Ishikawa (cell line): ENCODE results near the gene IGFBP4.

ENCODE experiments used
- CEBPB ChIP-seq: IDR thresholded peaks from 2 replicates; pipeline ENCODE4 v1.6.1; 2012
- CREB1 ChIP-seq: IDR thresholded peaks from 2 replicates; pipeline ENCODE4 v1.6.1; 2012; ENCODE audit warnings: low read depth
- EGR1 ChIP-seq: IDR thresholded peaks from 2 replicates; pipeline ENCODE4 v1.6.1; 2012
- EP300 ChIP-seq: IDR thresholded peaks from 2 replicates; pipeline ENCODE4 v1.6.1; 2012; ENCODE audit warnings: borderline replicate concordance
- FOXM1 ChIP-seq: IDR thresholded peaks from 2 replicates; pipeline ENCODE4 v1.6.1; 2012; ENCODE audit warnings: low read depth, borderline replicate concordance
- MAX ChIP-seq: IDR thresholded peaks from 2 replicates; pipeline ENCODE4 v1.6.1; 2012
- NFIC ChIP-seq: IDR thresholded peaks from 2 replicates; pipeline ENCODE4 v1.6.1; 2012
- RAD21 ChIP-seq: IDR thresholded peaks from 2 replicates; pipeline ENCODE4 v1.6.1; 2012; ENCODE audit warnings: low read depth
- REST ChIP-seq: IDR thresholded peaks from 2 replicates; pipeline ENCODE4 v1.6.1; 2012; ENCODE audit warnings: low read depth, mild to moderate bottlenecking
- TAF1 ChIP-seq: IDR thresholded peaks from 2 replicates; pipeline ENCODE4 v1.6.1; 2012; ENCODE audit warnings: low read depth, mild to moderate bottlenecking
- TCF12 ChIP-seq: IDR thresholded peaks from 2 replicates; pipeline ENCODE4 v1.6.1; 2012; ENCODE audit warnings: low read depth
- TEAD4 ChIP-seq: IDR thresholded peaks from 2 replicates; pipeline ENCODE4 v1.6.1; 2012
- YY1 ChIP-seq: IDR thresholded peaks from 2 replicates; pipeline ENCODE4 v1.6.1; 2012; ENCODE audit warnings: low read depth
- ZBTB7A ChIP-seq: IDR thresholded peaks from 2 replicates; pipeline ENCODE4 v1.6.1; 2012; ENCODE audit warnings: low read depth

IGFBP4 gene

GRCh38 chr17:40468560-40468959 is 25.3 kb downstream of the IGFBP4 start:
- TF ChIP-seq MAX, result no peak
- no peak for TF ChIP-seq CEBPB
- no peak for TF ChIP-seq TEAD4
- no peak for TF ChIP-seq CREB1
- no peak for TF ChIP-seq EGR1
- no peak for TF ChIP-seq RAD21
- no peak for TF ChIP-seq FOXM1

GRCh38 chr17:40469805-40470675 is 26.8 kb downstream of the IGFBP4 start:
- no peak for TF ChIP-seq NFIC
- TF ChIP-seq MAX, result no peak
- no peak for TF ChIP-seq EP300
- TF ChIP-seq CEBPB, result no peak
- no peak for TF ChIP-seq TAF1
- TF ChIP-seq TEAD4, result no peak

- no peak for TF ChIP-seq CREB1
- TF ChIP-seq NFIC, result no peak
- no peak for TF ChIP-seq EGR1
- no peak for TF ChIP-seq FOXM1
- TF ChIP-seq EP300, result no peak
- no peak for TF ChIP-seq YY1
- no peak for TF ChIP-seq TCF12
- no peak for TF ChIP-seq CEBPB
- no peak for TF ChIP-seq RAD21
- no peak for TF ChIP-seq ZBTB7A
Measured at GRCh38 chr17:40470932-40471828, 27.9 kb downstream of the IGFBP4 start.

GRCh38 chr17:40471846-40472732 is 28.8 kb downstream of the IGFBP4 start:
- no peak for TF ChIP-seq REST

- TF ChIP-seq EGR1 (no peak), ZBTB7A (no peak), NFIC (no peak), YY1 (no peak), TEAD4 (no peak)
Measured at GRCh38 chr17:40472733-40473452, 29.6 kb downstream of the IGFBP4 start.

GRCh38 chr17:40473573-40474365 is 30.5 kb downstream of the IGFBP4 start:
- no peak for TF ChIP-seq TEAD4

GRCh38 chr17:40474419-40475002 is 31.3 kb downstream of the IGFBP4 start:
- TF ChIP-seq TCF12, result 0 out of 2 replicates have a peak, but pooled peaks have one; percentile 27
- no peak for TF ChIP-seq TAF1
